ENCODE results near the gene ALDOA. TPM values are rescaled to one million over a fixed set of nuclear protein-coding genes. Genes with fewer than 3 reads are reported as not detected.

Gene ALDOA
- total and polyA plus RNA-seq, 7 donors: 4,532 to 12,458 (median 6,382) TPM

DNA sequence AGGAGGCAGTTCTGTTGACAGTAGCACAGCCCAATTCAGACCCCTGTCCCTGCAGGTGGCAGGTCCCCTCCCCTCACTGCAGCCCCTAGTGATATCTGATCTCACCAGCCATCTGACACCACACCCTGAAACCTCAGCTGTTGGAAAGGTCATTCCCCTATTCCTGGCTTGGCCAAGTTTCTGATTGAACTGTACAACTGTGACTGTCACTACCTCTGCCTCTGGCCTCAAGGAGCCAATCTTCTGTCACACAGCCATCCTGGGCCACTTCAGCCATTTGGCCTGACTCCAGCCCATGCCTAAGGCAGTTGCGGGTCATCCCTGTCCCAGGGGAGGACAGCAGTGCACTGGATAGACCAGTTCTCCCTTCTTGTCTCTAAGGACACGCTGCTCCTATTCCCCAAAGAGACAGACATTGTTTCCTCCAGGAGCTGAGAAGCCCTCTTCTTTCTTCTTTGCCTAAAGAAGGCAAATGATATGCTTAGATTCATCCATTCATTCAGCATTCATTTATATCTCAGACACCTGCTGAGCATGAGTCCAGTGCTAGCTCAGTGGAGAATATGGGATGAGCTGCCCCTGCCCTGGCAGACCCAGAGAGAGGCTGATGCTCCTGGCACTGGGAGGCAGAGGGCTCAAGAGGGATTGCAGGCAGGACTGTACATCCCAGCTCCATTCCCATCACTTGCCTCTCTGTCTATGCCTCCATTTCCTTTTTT is 4.6 kb upstream of the ALDOA start:
- Histone ChIP-seq H3K27me3 (ENCODE audit: insufficient read depth in 3 of 3, low read length in 2 of 3) (no peaks in the 10 kb centered on the region), H3K36me3 (ENCODE audit: insufficient read depth in 1 of 2, low read depth in 1 of 2) (no peaks in the 10 kb centered on the region), H3K9me3 (no peaks in the 10 kb centered on the region), H3K4me3 (peak overlapping the region; percentile 13), H3K27ac (peak overlapping the region; percentile 99), H3K4me1 (peaks cover 31% of the 10 kb centered on the region)
- TF ChIP-seq, protein P1, sequence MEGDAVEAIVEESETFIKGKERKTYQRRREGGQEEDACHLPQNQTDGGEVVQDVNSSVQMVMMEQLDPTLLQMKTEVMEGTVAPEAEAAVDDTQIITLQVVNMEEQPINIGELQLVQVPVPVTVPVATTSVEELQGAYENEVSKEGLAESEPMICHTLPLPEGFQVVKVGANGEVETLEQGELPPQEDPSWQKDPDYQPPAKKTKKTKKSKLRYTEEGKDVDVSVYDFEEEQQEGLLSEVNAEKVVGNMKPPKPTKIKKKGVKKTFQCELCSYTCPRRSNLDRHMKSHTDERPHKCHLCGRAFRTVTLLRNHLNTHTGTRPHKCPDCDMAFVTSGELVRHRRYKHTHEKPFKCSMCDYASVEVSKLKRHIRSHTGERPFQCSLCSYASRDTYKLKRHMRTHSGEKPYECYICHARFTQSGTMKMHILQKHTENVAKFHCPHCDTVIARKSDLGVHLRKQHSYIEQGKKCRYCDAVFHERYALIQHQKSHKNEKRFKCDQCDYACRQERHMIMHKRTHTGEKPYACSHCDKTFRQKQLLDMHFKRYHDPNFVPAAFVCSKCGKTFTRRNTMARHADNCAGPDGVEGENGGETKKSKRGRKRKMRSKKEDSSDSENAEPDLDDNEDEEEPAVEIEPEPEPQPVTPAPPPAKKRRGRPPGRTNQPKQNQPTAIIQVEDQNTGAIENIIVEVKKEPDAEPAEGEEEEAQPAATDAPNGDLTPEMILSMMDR (IDR thresholded peaks at IDR 0.05): no peak
- ATAC-seq (peak; percentile 33 to 60 (median 38)), DNase-seq (peak; percentile 73 to 91)
- intact Hi-C loops (cut with DNase I): loop anchor here in 1 of 2 donors (10.0 kb wide), 1 partner anchor 64 kb away; the partner anchor contains the start of gene MAPK3
- 18 to 26% (median 26%) methylated on average over 2 of the region's 2 CpGs for WGBS, 3 donors

DNA sequence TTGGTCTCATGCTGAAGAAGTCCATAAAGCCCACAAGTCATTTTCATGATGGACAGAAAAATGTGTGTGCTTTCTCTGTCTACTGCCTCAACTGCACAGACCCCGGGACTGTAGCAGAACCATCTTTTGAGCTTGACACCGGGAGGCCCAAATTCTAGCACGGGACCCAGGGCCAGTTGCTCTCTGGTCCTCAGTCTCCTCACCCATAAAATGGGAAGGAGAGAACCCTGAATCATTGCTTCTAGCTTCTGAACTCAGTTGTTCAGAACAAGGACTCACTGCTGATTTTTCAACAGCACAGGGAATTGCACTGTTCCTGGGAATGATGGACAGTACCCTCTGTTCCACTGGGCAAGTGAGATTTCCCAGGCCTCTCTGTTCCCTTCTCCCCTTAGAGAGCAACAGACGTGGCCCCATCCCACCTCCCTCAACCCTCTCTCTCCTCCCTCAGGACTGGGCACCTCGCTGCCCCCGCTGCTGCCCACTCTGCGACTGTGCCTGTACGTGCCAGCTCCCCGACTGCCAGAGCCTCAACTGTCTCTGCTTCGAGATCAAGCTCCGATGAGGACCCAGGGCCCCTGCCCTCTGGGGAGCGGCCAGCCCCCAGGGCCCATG is 2.2 kb upstream of the ALDOA start:
- DNase-seq: no peak
- intact Hi-C loops (cut with DNase I): loop anchor here in 1 of 2 donors (10.0 kb wide), 1 partner anchor 61 kb away; the partner anchor contains the start of gene MAPK3
- Histone ChIP-seq H3K9me3 (no peaks in the 10 kb centered on the region), H3K4me3 (peak overlapping the region; percentile 91), H3K36me3 (ENCODE audit: insufficient read depth in 1 of 2, low read depth in 1 of 2) (peaks cover 0 to 20% of the 10 kb centered on the region in 2 donors), H3K27ac (peak overlapping the region; percentile 99), H3K4me1 (peaks cover 48% of the 10 kb centered on the region), H3K27me3 (ENCODE audit: insufficient read depth in 3 of 3, low read length in 2 of 3) (no peaks in the 10 kb centered on the region)
- WGBS, 3 donors: 26 to 30% (median 28%) methylated on average over 12 of the region's 12 CpGs
- TF ChIP-seq, protein P1 (IDR thresholded peaks at IDR 0.05): no peak
- peak in 1 of 4 donors; percentile 0 for ATAC-seq

DNA sequence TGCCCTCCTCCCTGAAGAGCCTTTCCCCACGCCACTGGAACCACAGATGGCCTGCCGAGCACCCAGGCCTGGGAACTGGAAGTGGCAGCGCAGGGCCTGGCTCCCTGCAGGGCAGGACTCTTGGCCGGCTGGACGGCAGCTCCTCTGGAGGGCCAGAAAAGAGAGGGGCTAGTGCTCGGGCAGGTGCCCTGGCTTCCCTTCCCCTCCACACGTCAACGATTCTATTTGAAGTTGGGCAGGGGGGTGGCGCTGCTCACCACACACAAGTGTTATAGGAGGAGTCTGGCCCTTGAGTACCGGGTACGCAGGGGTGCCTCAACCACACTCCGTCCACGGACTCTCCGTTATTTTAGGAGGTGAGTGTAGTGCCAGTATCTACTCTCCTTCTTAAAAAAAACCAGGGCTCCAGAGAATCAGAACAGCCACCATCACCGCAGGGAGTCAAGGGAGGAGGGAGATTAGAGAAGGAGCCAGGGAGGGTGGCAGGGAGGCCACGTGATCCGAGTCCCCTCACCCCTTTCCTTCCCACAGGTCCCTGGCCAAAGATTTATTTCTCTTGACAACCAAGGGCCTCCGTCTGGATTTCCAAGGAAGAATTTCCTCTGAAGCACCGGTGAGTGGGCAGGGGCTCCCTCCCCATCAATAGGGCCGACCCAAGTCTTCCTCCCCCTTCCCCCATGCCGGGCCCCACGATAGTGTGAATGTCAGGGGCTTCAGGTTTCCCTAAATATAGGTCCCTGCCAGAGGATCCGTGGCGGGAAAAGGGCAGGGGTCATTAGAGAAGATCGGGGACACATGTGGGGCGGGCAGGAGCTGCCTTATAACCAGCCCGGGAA is 1.4 kb upstream of the ALDOA start:
- peak overlapping the region; percentile 91 for H3K4me3 ChIP-seq
- intact Hi-C loops (cut with DNase I): loop anchor here in 1 of 2 donors (10.0 kb wide), 1 partner anchor 61 kb away; the partner anchor contains the start of gene MAPK3
- no peaks in the 10 kb centered on the region for H3K9me3 ChIP-seq
- H3K4me1 ChIP-seq: peaks cover 55% of the 10 kb centered on the region
- ATAC-seq (peak; percentile 48 to 60 (median 58)), DNase-seq (peak; percentile 81 to 92)
- no peaks in the 10 kb centered on the region for H3K27me3 ChIP-seq (ENCODE audit: insufficient read depth in 3 of 3, low read length in 2 of 3)
- peaks cover 0 to 28% of the 10 kb centered on the region in 2 donors for H3K36me3 ChIP-seq (ENCODE audit: insufficient read depth in 1 of 2, low read depth in 1 of 2)
- 2 to 4% (median 3%) methylated on average over 27 of the region's 27 CpGs for WGBS, 3 donors
- H3K27ac ChIP-seq: peak overlapping the region; percentile 99
- TF ChIP-seq, protein P1 (IDR thresholded peaks at IDR 0.05): peak; percentile 45

DNA sequence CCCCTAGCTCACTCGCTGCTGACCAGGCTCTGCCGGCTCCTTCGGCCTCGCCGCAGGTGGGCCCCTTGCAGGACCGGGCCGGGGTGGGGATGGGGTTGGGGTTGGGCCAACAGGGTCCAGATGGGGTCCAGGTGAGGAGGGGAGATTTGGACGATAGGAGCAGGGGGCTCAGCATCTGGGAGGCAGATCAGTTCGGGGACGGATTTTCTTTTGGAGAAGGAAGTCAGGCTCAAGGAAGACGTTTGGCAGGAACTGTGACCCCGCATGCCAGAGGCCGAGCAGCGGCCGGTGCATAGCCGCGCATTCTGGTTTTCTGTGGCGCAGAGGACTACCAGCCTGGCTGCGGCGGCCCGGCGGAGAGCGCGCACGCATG is 845 bp upstream of the ALDOA start:
- Histone ChIP-seq H3K4me1 (peaks cover 61% of the 10 kb centered on the region), H3K36me3 (ENCODE audit: insufficient read depth in 1 of 2, low read depth in 1 of 2) (peaks cover 3 to 34% of the 10 kb centered on the region in 2 donors), H3K27ac (peak overlapping the region; percentile 99), H3K4me3 (peak overlapping the region; percentile 91), H3K9me3 (no peaks in the 10 kb centered on the region), H3K27me3 (ENCODE audit: insufficient read depth in 3 of 3, low read length in 2 of 3) (no peaks in the 10 kb centered on the region)
- ATAC-seq: peak in 1 of 4 donors; percentile 2
- 0% methylated on average over 17 to 25 of the region's 25 CpGs for WGBS, 3 donors
- TF ChIP-seq, protein P1 (IDR thresholded peaks at IDR 0.05): no peak
- no peak for DNase-seq
- intact Hi-C loops (cut with DNase I): loop anchor here in 1 of 2 donors (10.0 kb wide), 1 partner anchor 60 kb away; the partner anchor contains the start of gene MAPK3
